ENCODE data around the gene TBX2.
"Not testable (repeated sequence)": the region's sequence is repeated elsewhere in the genome, so short reads cannot be mapped to it uniquely, and the experiment has no call there.

TBX2 gene

DNA sequence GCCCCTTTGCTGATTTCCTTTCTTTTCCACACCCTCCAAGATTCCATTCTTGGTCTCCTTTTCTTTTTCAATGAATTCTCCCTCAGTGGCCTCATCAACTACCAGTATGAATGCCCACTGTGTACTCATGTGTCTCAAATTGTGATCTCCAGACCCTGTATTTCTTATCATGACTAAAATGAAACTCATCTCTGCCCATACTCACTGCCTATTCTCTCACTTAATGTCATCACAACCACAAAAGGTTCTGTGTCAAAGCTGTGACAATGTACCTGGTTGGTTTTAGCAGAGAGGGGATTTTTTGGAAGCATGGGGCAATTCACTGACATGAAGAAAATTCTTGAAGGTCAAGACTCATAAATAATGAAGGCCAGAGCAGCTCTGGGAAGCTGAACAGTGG lies 41.1 kb downstream of the TBX2 start:
- no peak for DNase-seq

DNA sequence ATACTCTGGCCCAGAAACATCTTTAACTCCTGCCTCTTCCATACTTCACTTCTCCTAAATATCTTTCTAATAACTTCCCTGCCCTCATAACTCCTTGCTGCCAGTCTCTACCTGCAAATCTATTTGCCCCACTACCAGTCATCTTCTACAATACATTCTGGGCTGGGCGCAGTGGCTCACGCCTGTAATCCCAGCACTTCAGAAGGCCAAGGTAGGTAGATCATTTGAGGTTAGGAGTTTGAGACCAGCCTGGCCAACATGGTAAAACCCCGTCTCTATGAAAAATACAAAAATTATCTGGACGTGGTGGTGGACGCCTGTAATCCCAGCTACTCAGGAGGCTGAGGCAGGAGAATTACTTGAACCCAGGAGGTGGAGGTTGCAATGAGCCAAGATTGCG lies 41.9 kb downstream of the TBX2 start:
- DNase-seq, result not testable (repeated sequence)

DNA sequence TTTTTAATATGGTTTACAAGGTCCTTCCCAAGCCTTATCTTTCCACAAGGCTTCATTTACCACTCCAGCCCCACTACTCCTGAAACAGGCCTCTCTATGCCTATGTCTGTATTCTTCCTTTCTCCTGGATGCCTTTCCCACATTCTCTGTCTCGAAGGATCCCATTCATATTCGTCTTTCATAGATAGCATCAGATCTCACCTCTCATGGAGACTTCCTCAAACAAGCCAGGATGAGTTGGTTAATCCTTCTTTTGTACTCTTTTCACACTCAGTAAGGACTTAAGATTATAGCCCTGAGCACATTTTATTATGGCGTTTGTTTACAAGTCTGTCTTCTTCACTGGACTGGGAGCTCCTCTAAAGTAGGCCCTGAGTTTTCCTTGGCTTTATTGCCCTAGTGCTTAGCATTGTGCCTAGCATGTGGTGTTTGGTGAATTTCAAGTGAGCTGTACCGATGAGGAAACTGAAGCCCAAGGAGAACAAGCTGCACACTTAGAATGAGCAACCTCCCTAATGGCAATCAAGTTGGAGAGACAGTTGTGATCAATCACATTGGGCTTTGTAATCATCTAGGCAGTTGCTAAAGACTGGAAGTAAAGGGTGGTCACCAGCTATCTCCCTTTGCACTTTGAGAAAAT lies 42.6 kb downstream of the TBX2 start:
- no peak for DNase-seq

DNA sequence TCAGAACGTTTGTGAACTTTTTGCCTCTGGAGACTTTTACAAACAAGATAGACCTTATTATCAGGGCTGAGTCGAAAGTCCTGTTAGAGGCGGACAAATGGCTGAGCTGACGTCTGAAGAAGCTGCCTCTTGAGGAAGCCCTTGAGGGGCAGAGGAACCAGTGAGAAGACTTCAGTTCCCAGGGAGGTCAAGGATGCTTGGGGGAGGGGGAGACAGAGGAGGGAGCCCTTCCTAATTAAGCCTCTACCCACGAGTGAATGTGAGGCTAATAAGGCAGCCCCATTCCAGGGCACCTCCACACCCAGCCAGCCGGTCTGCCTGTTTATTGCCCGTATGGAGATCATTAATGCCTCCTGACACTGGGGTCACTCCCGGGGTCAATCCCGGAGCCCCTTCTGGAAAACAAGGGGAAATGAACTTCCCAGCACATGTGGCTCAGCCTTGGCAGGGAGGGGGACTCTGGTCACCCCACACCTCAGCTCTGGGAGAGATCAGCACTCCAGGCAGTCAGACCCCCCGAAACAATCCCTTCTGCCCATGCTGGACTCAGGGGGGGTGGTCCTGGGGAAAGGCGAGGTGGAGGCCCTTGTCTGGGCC lies 43.3 kb downstream of the TBX2 start:
- no peak for DNase-seq

DNA sequence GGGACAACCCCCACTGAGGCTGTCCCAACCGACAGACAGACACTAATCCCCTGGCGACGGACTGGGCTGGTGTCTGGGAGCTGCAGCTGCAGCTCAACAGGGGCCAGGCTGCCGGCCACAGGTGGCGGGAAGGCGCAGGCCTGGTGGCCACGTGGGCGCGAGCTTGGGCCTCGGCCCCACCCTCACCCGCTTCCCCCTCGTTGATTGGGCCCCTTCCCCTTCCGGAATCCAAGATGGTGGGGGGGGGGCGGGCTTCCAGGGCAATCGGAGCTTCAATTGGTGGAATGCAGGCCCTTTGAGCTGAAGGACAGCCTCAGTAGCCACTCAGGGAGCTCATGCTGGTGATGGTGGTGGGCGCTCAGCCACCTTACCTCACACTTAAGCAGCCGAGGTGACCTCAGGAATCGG lies 43.8 kb downstream of the TBX2 start:
- no peak for DNase-seq

DNA sequence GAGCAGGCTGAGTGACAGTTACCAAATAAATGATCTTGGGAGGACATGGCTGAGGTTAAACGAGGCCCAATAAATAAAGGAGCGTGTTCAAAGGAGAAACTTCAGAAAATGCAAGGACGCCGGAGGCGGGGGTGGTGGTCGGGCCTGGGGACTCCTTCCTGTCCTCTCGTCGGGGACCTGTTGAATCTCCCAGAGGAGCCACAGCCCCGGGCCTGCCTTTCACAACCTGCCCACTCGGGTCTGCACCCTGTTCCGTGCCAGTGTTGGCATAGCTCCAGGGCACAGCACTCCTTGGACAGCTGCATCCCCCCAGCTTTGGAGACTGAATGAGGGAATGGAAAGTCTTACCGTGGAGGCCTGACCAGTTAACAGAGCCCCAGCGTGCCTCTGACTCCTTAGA lies 44.4 kb downstream of the TBX2 start:
- DNase-seq, result no peak

DNA sequence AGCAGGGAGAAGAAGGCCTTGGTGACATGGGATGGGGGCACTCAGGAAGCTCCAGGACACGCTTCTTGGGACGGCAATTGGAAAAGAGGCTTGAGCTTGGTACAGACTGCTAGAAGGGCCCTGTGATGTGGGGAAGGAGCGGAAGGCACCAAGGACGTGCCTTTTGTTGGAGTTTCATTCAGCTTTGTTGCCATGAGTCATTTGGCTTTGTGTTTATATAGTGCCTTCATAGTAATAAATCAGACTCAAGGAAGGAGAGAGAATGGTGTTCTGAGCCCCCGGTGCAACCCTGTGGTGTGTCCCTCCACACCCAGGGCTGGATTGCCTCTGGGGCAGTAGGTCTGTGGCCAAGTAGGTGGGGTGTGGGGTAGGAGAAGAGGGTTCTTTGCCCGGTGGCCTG lies 45.2 kb downstream of the TBX2 start:
- no peak for DNase-seq

DNA sequence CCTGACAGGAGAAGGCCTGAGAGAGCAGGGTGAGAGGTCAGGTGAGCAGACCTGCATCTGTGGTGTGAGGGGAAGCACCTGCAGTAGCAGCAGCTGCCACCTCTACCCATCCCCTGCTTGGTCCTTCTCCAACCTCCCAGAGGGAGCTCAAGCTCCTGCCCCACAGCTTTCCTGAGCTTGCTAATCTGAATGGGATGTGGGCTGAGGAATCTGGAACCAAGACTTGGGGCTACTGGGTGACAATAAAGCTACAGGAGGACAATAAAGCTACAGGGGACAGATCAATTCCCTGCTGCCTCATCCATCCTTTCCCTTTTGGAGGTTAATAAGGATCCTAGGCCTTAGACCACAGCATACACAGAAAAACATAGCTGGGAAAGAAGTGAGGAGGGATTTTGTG lies 47.7 kb downstream of the TBX2 start:
- DNase-seq, result no peak

DNA sequence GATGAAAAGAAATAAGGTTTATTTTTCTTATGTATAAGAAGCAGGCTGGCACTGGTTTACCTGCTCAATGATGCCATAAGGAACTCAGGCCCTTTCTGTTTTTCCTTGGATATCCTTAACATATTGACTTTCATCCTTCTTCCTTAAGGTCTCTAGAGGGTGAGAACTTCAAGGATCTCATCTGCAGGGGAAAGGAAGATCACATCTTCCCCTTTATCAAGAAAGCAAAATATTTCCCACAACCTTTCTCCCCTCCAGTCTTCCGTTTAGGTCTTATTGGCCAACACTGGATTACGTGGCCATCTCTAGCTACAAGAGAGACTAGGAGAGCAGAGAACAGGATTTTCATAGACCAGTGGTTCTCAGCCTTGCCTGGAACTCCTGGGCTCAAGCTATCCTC lies 48.4 kb downstream of the TBX2 start:
- no peak for DNase-seq

DNA sequence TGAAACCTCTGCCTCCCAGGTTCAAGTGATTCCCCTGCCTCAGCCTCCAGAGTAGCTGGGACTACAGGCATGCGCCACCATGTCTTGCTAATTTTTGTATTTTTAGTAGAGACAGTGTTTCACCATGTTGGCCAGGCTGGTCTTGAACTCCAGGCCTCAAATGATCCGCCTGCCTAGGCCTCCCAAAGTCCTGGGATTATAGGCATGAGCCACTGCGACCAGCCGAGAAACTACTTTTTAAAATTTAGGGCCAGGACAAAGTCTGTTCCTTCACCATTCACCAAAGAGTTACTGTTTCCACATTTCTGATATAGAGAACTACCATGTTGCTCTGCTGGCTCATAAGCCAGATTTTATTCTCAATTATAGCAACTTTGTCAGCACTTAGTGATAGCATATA lies 49.5 kb downstream of the TBX2 start:
- not testable (repeated sequence) for DNase-seq

DNA sequence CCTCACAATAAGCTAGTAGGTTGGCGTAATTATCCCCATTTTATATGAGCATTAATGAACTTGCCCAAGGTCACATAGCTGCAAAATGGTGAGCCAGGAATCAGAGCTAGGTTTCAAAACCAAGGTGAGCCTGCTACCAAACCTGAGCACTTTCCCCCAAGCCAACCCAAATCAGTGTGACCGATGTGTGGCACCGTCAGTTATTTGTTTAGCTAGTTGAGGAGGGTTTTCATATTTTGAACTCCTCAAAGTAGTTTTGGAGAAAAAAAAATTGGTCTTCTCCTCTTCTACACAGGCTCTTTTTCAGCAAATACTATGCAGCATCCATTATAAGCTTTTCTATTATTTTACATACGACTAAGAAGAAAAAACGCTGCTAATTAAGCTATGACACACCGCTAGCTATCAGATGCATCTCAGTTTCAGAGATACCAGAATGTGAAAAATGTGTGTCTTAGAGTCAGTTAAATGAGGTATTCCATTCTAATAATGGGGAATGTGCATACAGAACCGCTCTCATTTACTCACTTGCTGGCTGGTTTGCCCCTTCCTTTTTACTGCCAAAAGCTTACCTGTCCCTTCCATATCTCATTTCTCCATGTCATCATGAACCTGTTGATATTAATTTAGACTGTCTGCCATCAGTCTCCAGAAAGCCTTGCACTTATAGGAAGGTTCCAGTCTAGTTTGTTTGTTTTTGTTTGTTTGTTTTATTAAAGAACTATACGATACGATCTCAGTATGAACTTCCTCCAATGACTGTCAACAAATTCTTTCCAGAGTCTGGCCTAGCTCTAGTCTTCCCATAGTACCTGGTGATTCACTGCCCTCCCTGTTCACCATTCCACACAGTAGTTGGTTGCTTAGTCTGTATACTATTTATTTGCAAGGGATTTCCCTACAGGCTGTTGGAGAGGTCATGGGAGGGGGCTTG lies 50.3 kb downstream of the TBX2 start:
- no peak for DNase-seq

DNA sequence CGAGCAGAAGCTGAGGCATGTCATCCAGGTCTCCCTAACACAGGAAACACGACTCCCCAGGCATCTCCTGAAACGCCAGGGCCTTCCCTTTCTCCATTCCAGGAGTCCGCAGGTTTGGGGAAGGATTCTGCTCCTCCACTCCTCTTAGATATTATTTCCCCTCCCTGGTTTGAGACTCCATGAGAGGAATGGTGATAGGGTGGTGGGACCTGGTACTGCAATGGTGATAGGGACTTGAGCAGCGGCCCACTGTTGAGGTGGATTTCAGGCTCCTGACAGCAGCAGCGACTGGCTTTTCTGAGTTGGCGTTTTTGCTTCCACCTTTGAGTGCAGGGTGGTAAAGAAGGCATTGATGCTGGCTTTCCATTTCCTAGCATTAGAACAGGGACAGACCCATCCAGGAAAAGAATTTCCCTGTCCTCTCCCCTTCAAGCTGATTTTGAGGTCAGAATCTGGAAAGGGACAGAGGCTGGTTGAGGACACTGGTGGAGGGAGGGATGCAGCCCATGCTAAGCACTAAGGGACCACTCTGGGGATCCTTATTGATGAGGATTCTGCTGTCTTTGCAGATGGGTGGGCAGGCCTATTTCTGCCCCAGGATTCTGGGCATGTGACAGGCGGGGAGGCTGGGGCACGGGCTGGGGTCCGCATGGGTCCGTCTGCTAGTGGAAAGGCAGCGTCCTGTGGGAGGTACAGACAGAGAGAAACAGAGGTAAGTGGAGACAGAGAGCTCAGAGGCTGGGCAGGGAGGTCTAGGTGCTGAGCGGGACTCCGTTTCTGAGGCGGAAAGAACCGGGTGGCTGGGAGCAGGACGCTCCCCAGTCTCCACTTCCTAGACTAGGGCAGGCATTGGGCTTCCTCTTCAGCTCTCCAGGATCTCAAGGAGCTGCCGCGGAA lies 51.2 kb downstream of the TBX2 start:
- DNase-seq, result no peak

DNA sequence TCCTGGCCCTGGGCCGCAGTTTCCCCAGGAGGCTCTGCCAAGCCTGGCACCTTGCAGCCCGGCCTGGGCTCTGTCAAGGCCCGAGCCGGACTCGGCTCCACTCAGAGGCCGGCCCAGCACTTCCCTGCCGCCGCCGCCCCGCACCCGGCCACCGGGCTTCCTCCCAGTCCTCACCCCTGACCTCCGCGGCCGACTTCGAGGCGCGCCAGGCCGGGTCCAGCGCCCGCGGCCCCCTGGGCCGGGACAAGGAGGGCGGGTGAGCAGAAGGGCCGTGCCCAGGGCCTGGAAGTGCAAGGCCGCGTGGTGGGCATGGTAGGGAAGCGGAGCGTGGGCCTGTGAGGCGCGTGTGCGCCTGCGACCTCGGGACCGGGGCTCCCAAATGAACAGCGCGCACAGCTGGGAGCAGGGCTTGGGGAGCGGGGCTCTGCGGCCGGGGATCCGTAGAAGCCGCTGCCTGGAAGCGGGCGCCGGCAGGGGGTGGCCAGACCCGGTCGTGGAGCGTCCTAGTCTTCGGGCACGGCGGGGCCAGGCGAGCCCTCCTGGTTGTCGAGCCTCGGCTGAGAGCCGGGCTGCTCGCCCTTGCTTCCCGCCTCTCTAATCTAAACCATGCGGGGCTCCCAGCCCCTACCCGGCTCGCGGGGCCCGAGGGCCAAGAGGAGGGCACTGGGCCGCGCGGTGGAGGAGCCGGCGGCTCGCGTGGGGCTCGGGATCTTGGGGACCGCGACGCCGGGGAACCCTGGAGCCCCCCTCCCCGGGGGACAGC lies 52.1 kb downstream of the TBX2 start:
- DNase-seq, result no peak

DNA sequence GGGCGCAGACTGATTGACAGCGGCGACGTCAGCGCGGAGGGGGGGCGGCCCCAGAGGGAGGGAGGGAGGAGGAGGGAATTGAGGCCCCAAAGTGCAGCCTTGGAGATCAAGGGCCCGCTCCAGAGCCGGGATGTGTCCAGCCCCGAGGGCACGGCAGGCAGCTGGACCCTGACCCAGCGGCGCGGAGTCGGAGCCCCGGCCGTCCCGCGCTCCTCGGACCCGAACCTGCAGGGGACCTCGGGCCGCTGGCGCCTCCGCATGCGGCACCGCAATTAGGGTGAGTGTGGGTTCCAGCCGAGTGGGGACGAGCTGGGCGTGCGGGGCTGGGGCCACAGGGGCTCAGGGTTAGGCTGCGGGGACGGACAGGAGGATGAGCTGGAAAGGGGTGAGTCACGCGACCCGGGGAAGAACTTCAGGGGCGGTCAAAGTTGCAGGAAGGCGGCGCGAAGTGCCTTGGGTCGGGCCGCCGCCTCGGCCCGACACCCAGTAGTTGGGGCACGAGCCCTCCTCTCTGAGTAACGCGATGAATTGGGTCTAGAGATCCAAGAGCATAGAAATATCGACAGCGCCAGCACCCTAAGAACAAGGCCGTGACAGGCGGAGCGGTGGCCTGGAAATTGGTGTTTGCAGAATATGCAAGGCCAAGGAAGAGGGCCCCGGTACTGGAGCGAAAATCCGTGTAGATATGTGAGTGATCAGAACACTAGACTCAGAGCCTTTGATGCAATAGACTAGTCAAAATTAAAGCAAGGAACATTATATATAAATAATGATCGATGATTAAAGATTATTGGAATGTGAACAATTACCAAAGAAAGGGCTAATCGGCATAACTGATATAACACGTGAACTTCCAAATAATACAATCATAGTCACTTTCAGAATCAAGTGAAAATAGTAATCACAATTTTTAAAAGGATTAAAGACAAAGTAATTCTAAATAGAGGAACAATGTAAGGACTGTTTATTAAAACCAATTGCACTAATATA lies 53.0 kb downstream of the TBX2 start, which contains the start of gene TBX4:
TBX4 (plus strand) TSS at position 122 of the 990 bp plus-strand sequence. CDS start 4,069 bp downstream, outside the sequence.
- no peak for DNase-seq

DNA sequence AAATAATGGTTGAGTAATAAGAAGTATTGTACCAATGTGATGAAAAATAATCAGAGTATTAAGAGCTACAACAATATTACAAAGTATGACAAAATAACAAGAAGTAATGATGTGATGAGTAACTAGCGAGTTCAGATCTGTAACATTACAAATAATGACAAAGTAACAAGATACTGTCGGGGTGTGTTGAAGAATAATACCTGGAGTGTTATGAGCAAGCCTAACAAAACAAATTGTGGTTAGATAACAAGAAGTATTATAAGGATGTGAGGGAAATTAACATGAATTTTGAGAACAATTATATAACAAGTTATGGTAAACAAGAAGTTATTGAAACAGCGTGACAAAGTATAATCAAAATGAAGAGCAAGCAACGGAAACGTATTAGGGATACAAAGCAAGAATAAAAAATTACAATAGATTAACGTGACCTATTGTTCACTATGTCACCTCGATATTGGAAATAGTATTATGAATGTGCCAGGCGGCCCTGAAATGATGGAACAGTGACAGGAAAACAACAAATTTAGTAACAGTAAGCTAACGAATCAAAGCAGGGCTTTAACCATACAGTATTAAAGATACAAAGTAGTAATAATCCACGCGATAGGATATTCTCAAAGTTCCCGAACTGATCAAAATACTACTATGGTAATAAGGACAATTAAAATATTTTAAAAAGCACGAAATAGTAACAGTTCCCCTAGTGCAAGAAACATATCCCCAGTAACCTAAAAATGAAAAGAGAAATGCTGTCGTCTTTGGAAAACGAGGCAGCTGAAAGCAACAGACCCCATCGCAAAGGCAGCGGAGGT lies 54.1 kb downstream of the TBX2 start:
- DNase-seq, result no peak

DNA sequence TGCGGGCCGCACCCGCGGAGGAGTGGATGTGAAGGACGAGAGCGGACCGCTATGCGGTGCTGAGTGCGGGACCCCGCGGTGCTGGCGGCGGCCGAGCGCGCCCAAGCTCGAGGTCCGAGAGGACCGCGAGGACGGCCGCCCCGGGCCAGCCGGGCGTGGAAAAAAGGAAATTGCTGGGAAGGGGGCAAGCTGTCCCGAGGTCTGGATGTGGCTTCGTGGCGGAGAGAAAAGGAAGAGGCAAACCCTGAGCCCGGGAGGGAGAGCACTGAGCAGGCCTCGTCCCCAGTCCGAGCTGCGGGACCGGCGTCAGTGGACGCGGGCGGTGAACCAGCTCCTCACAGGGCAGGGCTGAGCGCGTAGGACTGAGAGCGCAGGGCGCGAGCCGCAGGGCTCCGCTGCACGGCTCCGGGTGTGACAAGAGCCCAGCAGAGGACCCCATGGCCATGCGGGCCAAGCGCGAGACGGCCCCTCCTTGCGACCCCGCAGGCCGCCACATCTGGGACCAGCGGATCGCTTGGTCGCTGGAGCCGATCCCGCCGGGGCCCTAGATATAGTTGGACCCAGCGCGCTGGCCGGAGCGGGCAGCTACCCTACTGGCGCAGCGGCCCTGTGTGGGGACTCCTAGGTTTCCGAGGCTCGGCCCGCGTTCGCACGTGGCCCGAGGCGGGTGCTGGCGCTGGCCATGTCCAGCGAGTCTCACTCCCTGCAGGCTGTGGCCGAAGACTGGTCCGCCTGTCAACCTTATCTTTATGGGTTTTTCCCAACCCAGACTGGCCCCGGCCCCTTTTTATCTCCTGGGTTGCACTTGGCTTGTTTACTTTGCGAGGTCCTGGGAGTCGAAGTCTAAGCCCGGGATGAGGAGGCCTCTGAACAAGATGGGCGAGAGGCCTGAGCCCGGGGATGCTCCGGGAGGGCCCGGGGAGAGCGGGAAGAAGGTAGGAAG lies 55.0 kb downstream of the TBX2 start:
- no peak for DNase-seq

DNA sequence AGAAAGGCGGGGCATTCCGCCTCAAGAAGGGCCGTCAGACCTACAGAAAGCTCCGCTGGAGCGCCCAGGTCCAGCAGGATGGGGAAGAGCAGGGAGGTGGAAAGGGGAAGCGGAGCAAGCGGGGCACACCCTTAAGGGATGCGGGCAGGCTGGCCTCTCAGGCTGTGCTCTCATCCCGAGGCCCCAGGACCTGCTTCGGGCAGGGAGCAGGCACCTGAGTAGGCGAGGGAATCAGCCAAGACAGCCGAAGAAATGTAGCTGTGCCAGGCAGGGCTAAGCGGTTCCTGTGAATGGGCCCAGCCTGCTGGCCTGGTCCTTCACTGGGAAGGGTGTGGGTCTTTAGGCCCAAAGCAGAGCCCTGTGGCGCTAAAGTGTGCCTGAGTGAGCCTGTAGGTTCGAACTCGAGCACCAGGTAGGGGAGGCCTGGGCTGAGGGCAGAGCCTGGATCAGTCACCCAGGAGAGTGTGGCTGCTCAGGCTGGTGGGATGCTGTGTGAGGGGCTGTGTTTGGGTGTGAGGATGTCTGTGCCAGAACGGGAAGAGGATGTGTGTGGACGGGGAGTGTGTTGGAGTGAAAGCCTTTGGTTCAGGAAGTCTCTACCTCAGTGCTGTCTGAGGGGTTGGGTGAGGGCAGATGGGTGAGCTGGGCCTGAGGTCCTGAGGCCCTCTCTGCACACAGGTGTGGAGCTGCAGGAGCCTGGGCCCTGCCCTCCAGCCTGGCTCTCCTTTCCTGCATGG lies 55.8 kb downstream of the TBX2 start:
- DNase-seq, result no peak
